Caco-2 (cell line): ENCODE measurements around the gene HNRNPH3. TPM values are rescaled to one million over a fixed set of nuclear protein-coding genes. Genes with fewer than 3 reads are reported as not detected.

Source experiments
- BruUV-seq: library from RNA; stranded (reverse); fragments of 400-500 nt; replicated peaks from 2 replicates; lab custom pipeline; 2021; lab: Mats Ljungman, UMichigan
- CTCF ChIA-PET: fragments of 300-600 bp; sonication (Branson Sonifier 250); formaldehyde crosslinking; loops from one replicate; lab custom pipeline; 2022; ENCODE audit warnings: antibody characterized with exemption; lab: Charles Lee
- POLR2A ChIA-PET: fragments of 300-600 bp; sonication (Branson Sonifier 250); formaldehyde crosslinking; loops from one replicate; lab custom pipeline; 2022; ENCODE audit warnings: antibody characterized with exemption; lab: Charles Lee
- DNase-seq, 2 experiments: peaks; one replicate each; pipeline versions ENCODE4 v3.0.0 to v3.0.0-alpha.2; 2020 to 2022
- H3K27me3 ChIP-seq: replicated peaks from 2 replicates; pipeline ENCODE4 v1.6.0; 2011; ENCODE audit warnings: low read length; ENCODE audit not compliant: control insufficient read depth, insufficient read depth
- H3K36me3 ChIP-seq: 2 replicates; pipeline ENCODE4 v1.5.1; 2011; ENCODE audit warnings: low read length; ENCODE audit not compliant: control insufficient read depth, insufficient read depth
- H3K4me1 ChIP-seq: fragments of 250-450 bp; sonication (Bioruptor Pico); 2 replicates; pipeline ENCODE4 v1.5.1; 2020; ENCODE audit warnings: mild to moderate bottlenecking
- H3K4me3 ChIP-seq: 2 replicates; pipeline ENCODE4 v1.5.1; 2011; ENCODE audit warnings: low read depth, mild to moderate bottlenecking, control low read depth, low read length
- H3K9me3 ChIP-seq: fragments of 250-450 bp; sonication (Bioruptor Pico); 2 replicates; pipeline ENCODE4 v1.5.1; 2020; ENCODE audit warnings: mild to moderate bottlenecking, moderate library complexity
- H3K27ac Mint-ChIP-seq: one replicate; pipeline ENCODE4 v1.8.0; 2022; ENCODE audit warnings: mixed read lengths; ENCODE audit not compliant: unreplicated experiment
- H3K27me3 Mint-ChIP-seq: one replicate; pipeline ENCODE4 v1.8.0; 2022; ENCODE audit warnings: mixed read lengths; ENCODE audit not compliant: insufficient read depth, unreplicated experiment
- H3K36me3 Mint-ChIP-seq: one replicate; pipeline ENCODE4 v1.8.0; 2022; ENCODE audit warnings: mild to moderate bottlenecking, mixed read lengths; ENCODE audit not compliant: insufficient read depth, unreplicated experiment
- H3K4me1 Mint-ChIP-seq: one replicate; pipeline ENCODE4 v1.8.0; 2022; ENCODE audit warnings: low read depth, mixed read lengths; ENCODE audit not compliant: unreplicated experiment
- H3K4me3 Mint-ChIP-seq: one replicate; pipeline ENCODE4 v1.8.0; 2022; ENCODE audit warnings: mild to moderate bottlenecking, moderate library complexity, mixed read lengths; ENCODE audit not compliant: unreplicated experiment
- H3K9me3 Mint-ChIP-seq: one replicate; pipeline ENCODE4 v1.8.0; 2022; ENCODE audit warnings: mixed read lengths; ENCODE audit not compliant: unreplicated experiment
- CTCF ChIP-seq, 2 experiments: fragments of 200-600 bp in 1 of 2; IDR thresholded peaks; 1 replicate in 1 of 2; 2 replicates in 1 of 2; pipeline versions ENCODE4 v1.5.1 to v1.8.0; 2011 to 2022; ENCODE audit warnings: antibody characterized with exemption in 1 of 2, control low read depth in 1 of 2, inconsistent platforms in 1 of 2, low read depth in 1 of 2, low read length in 1 of 2, mild to moderate bottlenecking in 1 of 2, moderate library complexity in 1 of 2; ENCODE audit not compliant: insufficient read depth in 1 of 2, severe bottlenecking in 1 of 2, unreplicated experiment in 1 of 2
- intact Hi-C: fragments of 100-400 bp; cut with micrococcal nuclease; formaldehyde crosslinking; loops from one replicate; pipeline ENCODE4 v1.10.0; 2022; ENCODE audit not compliant: unreplicated experiment
- total RNA-seq: library from RNA; stranded (reverse); gene quantifications from 2 replicates; pipeline ENCODE4 v1.2.3, GENCODE V29; 2022

The HNRNPH3 gene
- total RNA-seq, 1 experiment from 2014 or later, result 262 TPM

- ChIA-PET POLR2A (no interaction called here), CTCF (no interaction called here)
- Mint-ChIP-seq H3K4me3 (no peak overlapping the region), H3K4me1 (no peaks in the 10 kb centered on the region), H3K27me3 (no peaks in the 10 kb centered on the region), H3K36me3 (peaks cover 70% of the 10 kb centered on the region), H3K9me3 (no peaks in the 10 kb centered on the region), H3K27ac (no peak overlapping the region)
- no TSS peak for BruUV-seq
- H3K36me3 ChIP-seq, result peaks cover 2% of the 10 kb centered on the region; the same call in 1 of the 2 replicates
- no peak for DNase-seq
- intact Hi-C loops, result no loop called here
- no peak overlapping the region for H3K4me3 ChIP-seq
- no peak for TF ChIP-seq CTCF (IDR thresholded peaks at IDR 0.05; ENCODE audit: insufficient read depth in 1 of 2, low read depth in 1 of 2, low read length in 1 of 2, severe bottlenecking in 1 of 2, unreplicated experiment in 1 of 2)
- H3K9me3 ChIP-seq, result no peaks in the 10 kb centered on the region
- H3K27me3 ChIP-seq, result no peaks in the 10 kb centered on the region
- no peaks in the 10 kb centered on the region for H3K4me1 ChIP-seq
Measured at GRCh38 chr10:68362590-68362989, 30.7 kb downstream of the HNRNPH3 start.

- intact Hi-C loops, result no loop called here
- CTCF ChIA-PET, result no interaction called here
- Mint-ChIP-seq H3K9me3 (no peaks in the 10 kb centered on the region), H3K4me1 (no peaks in the 10 kb centered on the region), H3K27ac (no peak overlapping the region), H3K36me3 (peaks cover 65% of the 10 kb centered on the region), H3K4me3 (no peak overlapping the region), H3K27me3 (no peaks in the 10 kb centered on the region)
- no peak for DNase-seq
- no peaks in the 10 kb centered on the region for H3K27me3 ChIP-seq
- H3K9me3 ChIP-seq, result no peaks in the 10 kb centered on the region
- peaks cover 7% of the 10 kb centered on the region for H3K36me3 ChIP-seq
- no peak for TF ChIP-seq CTCF (IDR thresholded peaks at IDR 0.05; ENCODE audit: insufficient read depth in 1 of 2, low read depth in 1 of 2, low read length in 1 of 2, severe bottlenecking in 1 of 2, unreplicated experiment in 1 of 2)
- no TSS peak for BruUV-seq
- H3K4me3 ChIP-seq, result no peak overlapping the region
- POLR2A ChIA-PET, result no interaction called here
- H3K4me1 ChIP-seq, result no peaks in the 10 kb centered on the region
Measured at GRCh38 chr10:68364101-68364886, 32.4 kb downstream of the HNRNPH3 start.

GRCh38 chr10:68365611-68366010, 33.7 kb downstream of the HNRNPH3 start:
- Histone ChIP-seq H3K27me3 (no peaks in the 10 kb centered on the region), H3K36me3 (peaks cover 7% of the 10 kb centered on the region), H3K9me3 (no peaks in the 10 kb centered on the region), H3K4me1 (no peaks in the 10 kb centered on the region), H3K4me3 (no peak overlapping the region)
- no peaks in the 10 kb centered on the region for H3K4me1 Mint-ChIP-seq
- no TSS peak for BruUV-seq
- ChIA-PET CTCF (no interaction called here), POLR2A (no interaction called here)
- H3K27ac Mint-ChIP-seq, result no peak overlapping the region
- peaks cover 69% of the 10 kb centered on the region for H3K36me3 Mint-ChIP-seq
- DNase-seq, result no peak
- intact Hi-C loops, result no loop called here
- no peaks in the 10 kb centered on the region for H3K9me3 Mint-ChIP-seq
- TF ChIP-seq CTCF (IDR thresholded peaks at IDR 0.05; ENCODE audit: insufficient read depth in 1 of 2, low read depth in 1 of 2, low read length in 1 of 2, severe bottlenecking in 1 of 2, unreplicated experiment in 1 of 2), result no peak
- H3K4me3 Mint-ChIP-seq, result no peak overlapping the region
- H3K27me3 Mint-ChIP-seq, result no peaks in the 10 kb centered on the region
